GM21381 (cell line): Measurements from ENCODE around the gene GRIA2.
"Not testable (repeated sequence)": the region's sequence is repeated elsewhere in the genome, so short reads cannot be mapped to it uniquely, and the experiment has no call there.

Source experiments
- ATAC-seq: cut with Tn5 transposase; IDR thresholded peaks from one replicate; pipeline ENCODE4 v1.9.1; 2021; ENCODE audit warnings: mild to moderate bottlenecking, moderate library complexity; ENCODE audit not compliant: unreplicated experiment

Gene GRIA2

DNA sequence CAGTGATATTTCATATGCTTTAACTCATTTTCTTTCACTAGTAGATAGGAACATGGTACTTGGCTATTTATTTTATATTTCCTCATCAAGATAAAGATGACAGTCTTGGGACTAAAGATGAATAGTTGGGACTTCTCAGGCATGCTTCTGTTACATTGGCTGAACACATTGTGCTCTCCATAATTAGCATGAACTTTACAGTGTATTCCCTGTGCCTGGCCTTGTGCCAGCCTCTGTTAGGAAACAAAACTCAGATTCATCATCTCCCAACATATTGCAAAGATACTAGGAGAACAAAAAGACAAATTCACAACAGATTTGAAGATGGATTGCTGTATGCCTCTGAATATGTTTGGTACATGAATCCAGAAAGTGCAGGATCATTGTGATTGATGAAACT lies 26.4 kb downstream of the GRIA2 start:
- no peak for ATAC-seq

- ATAC-seq: not testable (repeated sequence)
Observed at GRCh38 chr4:157258165-157258564, 37.6 kb downstream of the GRIA2 start.

DNA sequence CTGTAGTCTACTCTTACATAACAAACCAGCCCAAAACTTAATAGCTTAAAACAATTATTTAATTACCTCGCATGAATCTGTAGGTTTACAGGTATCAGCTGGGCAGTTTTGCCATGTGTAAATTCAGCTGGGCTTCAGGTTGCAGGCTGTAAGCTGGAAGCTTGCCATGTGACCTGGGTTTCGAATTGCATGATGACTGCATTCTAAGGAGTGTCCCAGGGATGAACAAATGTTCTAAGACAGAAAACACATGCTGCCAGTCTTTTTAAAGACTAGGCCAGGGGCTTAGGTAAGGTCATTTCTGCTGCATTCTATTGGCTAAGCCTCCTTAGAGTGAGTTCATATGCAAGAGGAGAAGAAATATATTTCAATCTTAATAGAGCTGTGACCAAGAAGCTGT lies 44.8 kb downstream of the GRIA2 start:
- ATAC-seq: no peak

GRCh38 chr4:157270108-157270507 lies 49.6 kb downstream of the GRIA2 start:
- ATAC-seq: no peak

DNA sequence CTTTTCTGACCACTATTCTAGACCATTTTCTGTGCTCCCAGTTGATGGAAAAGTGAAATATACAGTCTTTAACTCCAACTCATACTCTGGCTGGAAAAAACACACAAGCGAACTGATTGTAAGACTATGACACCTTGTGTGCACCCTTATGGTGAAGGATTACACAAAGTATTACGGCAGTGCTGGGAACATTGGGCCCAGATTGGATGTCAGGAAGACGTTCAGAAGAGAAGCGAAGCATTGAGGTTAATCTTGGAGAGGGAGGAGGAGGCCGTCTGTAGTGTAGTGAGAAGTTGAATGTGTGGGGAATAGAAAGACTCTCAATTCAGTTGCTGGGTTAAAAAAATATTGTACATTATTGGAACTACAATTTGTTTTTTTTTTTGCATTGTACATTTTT lies 50.0 kb downstream of the GRIA2 start:
- no peak for ATAC-seq

DNA sequence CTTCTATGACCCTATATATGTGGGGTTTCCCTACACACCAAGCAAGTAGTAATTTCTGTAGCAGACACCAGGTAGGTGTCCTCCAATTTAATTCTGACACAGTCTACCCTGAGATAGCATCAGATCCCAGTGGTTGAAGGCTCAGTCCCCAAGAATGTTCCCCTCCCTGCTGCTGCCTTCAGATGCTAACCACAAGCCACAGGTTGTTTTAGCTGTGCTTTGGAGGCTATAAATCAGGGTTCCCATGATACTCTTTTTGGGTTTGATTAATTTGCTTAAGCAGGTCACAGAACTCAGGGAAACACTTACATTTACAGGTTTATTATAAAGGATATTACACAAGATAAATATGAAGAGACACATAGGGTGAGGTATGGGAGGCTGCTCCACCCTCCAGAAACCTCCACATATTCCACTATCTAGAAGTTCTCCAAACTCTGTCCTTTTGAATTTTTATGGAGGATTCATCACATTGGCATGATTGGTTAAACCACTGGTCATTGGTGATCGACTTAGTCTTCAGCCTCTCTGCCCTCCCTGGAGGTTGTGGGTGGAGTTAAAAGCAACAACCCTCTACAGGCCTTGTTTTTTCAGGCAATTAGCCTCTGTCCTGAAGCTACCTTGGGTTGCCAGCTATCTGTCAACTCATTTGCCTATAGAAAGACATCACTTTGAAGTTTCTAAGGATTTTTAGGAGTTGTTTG lies 50.8 kb downstream of the GRIA2 start:
- ATAC-seq: no peak

GRCh38 chr4:157280673-157281072 lies 60.1 kb downstream of the GRIA2 start:
- no peak for ATAC-seq

GRCh38 chr4:157282019-157282418 lies 61.5 kb downstream of the GRIA2 start:
- ATAC-seq: no peak

- no peak for ATAC-seq
Observed at GRCh38 chr4:157287445-157287844, 66.9 kb downstream of the GRIA2 start.

- ATAC-seq: no peak
Observed at GRCh38 chr4:157290622-157291021, 70.1 kb downstream of the GRIA2 start.

GRCh38 chr4:157291071-157291470 lies 70.5 kb downstream of the GRIA2 start:
- ATAC-seq: no peak

- no peak for ATAC-seq
Observed at GRCh38 chr4:157293673-157294072, 73.1 kb downstream of the GRIA2 start.

- ATAC-seq: no peak
Observed at GRCh38 chr4:157294575-157294974, 74.0 kb downstream of the GRIA2 start.

DNA sequence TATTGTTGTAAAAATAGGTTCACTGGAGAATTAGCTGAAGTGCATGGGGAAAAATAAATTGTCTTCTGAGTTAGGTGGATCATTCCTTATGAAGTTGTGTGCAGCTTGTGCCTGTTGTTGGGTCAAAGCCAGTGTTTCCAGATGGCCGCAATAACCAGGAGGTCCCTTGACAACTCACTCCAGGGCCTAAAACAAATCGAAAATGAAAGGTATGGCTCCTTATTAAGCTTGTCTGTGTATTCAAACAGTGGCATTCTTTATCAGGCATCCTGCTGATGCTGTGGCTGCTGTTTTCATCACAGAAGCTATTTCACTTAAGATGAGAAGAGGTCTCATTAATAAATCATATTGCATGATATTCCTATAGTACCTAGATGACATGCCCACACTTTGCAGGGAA lies 80.2 kb downstream of the GRIA2 start:
- no peak for ATAC-seq

DNA sequence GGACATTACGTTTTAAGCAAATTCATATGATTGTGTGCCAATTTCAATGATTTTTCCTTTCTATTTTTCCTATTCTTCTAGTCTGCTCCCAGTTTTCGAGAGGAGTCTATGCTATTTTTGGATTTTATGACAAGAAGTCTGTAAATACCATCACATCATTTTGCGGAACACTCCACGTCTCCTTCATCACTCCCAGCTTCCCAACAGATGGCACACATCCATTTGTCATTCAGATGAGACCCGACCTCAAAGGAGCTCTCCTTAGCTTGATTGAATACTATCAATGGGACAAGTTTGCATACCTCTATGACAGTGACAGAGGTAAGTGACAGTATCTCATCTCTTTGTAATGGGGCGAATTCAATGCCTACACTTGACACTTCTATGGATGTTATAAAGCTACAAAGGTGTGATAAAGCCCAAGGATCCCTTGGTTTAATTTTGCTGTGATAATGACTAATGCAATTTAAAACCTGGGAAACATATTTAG lies 83.0 kb downstream of the GRIA2 start:
- no peak for ATAC-seq

GRCh38 chr4:157304769-157305168 lies 84.2 kb downstream of the GRIA2 start:
- no peak for ATAC-seq

DNA sequence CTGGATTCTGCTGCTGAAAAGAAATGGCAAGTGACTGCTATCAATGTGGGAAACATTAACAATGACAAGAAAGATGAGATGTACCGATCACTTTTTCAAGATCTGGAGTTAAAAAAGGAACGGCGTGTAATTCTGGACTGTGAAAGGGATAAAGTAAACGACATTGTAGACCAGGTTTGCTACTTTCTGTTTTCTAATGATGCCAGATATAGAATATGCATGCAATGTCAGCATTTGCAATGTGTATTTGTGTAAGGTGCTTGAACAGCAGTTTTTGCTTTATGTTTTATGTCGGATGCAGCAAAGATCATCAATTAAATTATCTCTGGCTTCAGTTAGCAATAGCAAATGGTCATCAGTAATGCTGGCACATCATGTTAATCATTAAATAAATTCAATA lies 92.2 kb downstream of the GRIA2 start:
- no peak for ATAC-seq

- no peak for ATAC-seq
Observed at GRCh38 chr4:157314906-157315305, 94.4 kb downstream of the GRIA2 start.

GRCh38 chr4:157315968-157316367 lies 95.4 kb downstream of the GRIA2 start:
- ATAC-seq: no peak

DNA sequence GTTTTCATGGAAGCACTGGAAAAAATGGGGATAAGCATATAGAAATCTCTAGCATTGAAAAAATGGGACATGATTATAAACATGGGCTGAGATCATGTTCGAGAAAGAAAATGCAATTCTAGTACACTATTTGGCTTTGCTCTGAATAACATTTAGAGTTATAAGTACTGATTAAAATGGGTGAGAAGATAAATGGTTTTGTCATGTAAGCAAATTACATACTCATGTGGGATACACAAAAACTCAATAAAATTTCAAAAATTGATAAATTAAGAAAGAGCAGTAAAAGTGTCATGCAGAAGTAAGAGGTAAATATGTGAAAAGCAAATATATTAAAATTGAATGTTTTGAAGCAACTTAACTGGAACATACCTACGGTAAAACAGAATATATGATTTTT lies 99.6 kb downstream of the GRIA2 start:
- ATAC-seq: no peak

- no peak for ATAC-seq
Observed at GRCh38 chr4:157327666-157328065, 107.1 kb downstream of the GRIA2 start.

DNA sequence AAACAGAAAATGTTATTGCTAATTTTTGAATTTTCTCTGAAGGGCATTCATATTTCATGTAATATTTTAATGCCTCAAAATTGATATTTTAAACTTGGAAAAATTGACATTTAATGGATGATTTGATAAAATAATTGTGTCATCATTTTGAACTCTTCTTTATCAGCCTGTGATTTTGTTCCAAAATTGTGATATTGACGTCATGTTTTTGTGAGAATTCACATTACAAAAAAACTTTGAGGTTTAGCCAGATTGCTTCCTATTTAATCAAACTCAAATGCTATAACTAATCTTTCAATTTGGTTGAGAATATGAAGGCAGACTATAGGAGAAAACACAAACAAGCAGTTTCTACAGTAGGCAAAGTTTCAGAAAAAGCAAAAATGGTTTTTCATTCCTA lies 137.4 kb downstream of the GRIA2 start:
- ATAC-seq: no peak

GRCh38 chr4:157358439-157358838 lies 137.9 kb downstream of the GRIA2 start:
- ATAC-seq: no peak
